Nephron (organoid): ENCODE results near the gene PAX5.

ENCODE experiments used
- H3K27ac Mint-ChIP-seq, 3 experiments: 2 replicates each; pipeline ENCODE4 v1.8.0; 2020; ENCODE audit warnings: mixed read lengths in 3 of 3, mild to moderate bottlenecking in 2 of 3, moderate library complexity in 1 of 3
- H3K27me3 Mint-ChIP-seq: 2 replicates; pipeline ENCODE4 v1.8.0; 2021; ENCODE audit warnings: low read depth, mild to moderate bottlenecking, moderate library complexity, mixed read lengths
- H3K36me3 Mint-ChIP-seq: 2 replicates; pipeline ENCODE4 v1.8.0; 2020; ENCODE audit warnings: low read depth, mixed read lengths
- H3K4me1 Mint-ChIP-seq: 2 replicates; pipeline ENCODE4 v1.8.0; 2020; ENCODE audit warnings: mixed read lengths
- H3K4me3 Mint-ChIP-seq, 3 experiments: 2 replicates each; pipeline ENCODE4 v1.8.0; 2020; ENCODE audit warnings: mild to moderate bottlenecking in 3 of 3, mixed read lengths in 3 of 3, moderate library complexity in 2 of 3
- H3K9me3 Mint-ChIP-seq: 2 replicates; pipeline ENCODE4 v1.8.0; 2020; ENCODE audit warnings: mixed read lengths
- TF ChIP-seq, protein P1 (sequence below), 3 experiments: fragments of 200-600 bp; sonication (generic); IDR thresholded peaks; one replicate each; pipeline ENCODE4 v1.5.0; 2021; ENCODE audit warnings: antibody characterized with exemption in 3 of 3; ENCODE audit not compliant: unreplicated experiment in 3 of 3

PAX5 gene

DNA sequence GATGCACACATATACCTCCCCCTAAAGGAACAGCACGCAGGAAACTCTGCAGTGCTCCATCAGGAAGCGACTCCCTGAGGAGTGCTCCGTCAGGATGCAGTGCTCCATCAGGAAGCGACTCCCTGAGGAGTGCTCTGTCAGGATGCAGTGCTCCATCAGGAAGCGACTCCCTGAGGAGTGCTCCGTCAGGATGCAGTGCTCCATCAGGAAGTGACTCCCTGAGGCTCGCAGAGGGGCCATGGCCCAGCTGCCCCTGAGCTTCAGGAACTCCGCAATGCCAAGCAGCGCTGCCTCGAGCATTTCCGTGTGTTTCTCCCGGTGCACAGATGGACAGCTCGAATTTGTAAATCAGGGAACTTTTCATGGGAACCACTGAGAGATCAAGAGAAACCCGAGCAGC, 88.1 kb downstream of the PAX5 start:
- H3K36me3 Mint-ChIP-seq = no peaks in the 10 kb centered on the region

DNA sequence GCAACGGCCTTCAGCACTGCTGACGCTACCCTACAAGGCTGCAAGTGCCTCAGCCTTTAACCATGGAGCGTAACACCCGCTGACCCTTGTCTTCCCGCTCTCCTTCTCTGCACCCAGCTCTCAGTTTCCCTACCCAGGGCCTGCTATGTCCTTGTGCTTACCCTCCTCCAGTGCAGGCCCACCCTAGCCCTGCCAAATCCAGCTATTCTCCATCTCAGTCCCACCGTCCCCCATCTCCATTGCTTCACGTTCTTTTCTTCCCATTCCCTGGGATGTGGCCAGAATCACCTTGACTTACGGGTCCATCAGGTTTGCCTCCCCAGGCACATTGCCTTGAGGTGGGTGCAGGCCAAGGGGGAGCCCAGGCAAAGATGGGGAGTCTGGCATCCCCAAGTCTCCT, 91.2 kb downstream of the PAX5 start:
- peaks cover 40% of the 10 kb centered on the region for H3K27me3 Mint-ChIP-seq
- no peaks in the 10 kb centered on the region for H3K36me3 Mint-ChIP-seq
- H3K4me3 Mint-ChIP-seq = no peak overlapping the region
- no peak overlapping the region for H3K27ac Mint-ChIP-seq
- TF ChIP-seq, protein P1, sequence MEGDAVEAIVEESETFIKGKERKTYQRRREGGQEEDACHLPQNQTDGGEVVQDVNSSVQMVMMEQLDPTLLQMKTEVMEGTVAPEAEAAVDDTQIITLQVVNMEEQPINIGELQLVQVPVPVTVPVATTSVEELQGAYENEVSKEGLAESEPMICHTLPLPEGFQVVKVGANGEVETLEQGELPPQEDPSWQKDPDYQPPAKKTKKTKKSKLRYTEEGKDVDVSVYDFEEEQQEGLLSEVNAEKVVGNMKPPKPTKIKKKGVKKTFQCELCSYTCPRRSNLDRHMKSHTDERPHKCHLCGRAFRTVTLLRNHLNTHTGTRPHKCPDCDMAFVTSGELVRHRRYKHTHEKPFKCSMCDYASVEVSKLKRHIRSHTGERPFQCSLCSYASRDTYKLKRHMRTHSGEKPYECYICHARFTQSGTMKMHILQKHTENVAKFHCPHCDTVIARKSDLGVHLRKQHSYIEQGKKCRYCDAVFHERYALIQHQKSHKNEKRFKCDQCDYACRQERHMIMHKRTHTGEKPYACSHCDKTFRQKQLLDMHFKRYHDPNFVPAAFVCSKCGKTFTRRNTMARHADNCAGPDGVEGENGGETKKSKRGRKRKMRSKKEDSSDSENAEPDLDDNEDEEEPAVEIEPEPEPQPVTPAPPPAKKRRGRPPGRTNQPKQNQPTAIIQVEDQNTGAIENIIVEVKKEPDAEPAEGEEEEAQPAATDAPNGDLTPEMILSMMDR (IDR thresholded peaks at IDR 0.05; ENCODE audit: unreplicated experiment in 3 of 3) = no peak
- H3K4me1 Mint-ChIP-seq = no peaks in the 10 kb centered on the region
- H3K9me3 Mint-ChIP-seq = no peaks in the 10 kb centered on the region

More for the DNA sequence above, 88.1 kb downstream of the PAX5 start:
- Mint-ChIP-seq H3K27me3 (peaks cover 34% of the 10 kb centered on the region), H3K9me3 (no peaks in the 10 kb centered on the region), H3K4me1 (no peaks in the 10 kb centered on the region), H3K4me3 (no peak overlapping the region), H3K27ac (no peak overlapping the region)
- TF ChIP-seq, protein P1 (IDR thresholded peaks at IDR 0.05; ENCODE audit: unreplicated experiment in 3 of 3) = no peak

GRCh38 chr9:36941441-36941840, 92.6 kb downstream of the PAX5 start:
- Mint-ChIP-seq H3K4me3 (no peak overlapping the region), H3K36me3 (no peaks in the 10 kb centered on the region), H3K27me3 (peaks cover 46% of the 10 kb centered on the region), H3K4me1 (no peaks in the 10 kb centered on the region), H3K9me3 (no peaks in the 10 kb centered on the region), H3K27ac (no peak overlapping the region)
- TF ChIP-seq, protein P1 (IDR thresholded peaks at IDR 0.05; ENCODE audit: unreplicated experiment in 3 of 3) = no peak

DNA sequence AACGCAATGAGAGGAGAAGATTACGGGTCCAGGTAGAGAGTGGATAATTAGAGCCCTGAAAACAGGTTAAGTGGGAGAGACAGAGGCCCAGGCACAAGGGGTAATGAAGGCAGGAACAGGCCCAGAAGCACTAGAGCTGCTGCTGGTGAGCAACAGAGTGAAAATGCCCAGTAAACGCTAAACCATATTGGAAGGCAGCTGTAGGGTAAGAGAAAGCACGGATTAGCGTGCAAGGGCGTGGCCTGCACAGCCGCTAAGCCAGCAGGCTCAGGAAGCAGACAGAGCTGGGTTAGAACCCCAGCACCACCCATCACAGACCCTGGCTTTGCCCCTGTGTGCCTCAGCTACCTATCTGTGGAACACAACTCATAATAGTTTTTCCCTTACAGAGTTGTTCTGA, 93.2 kb downstream of the PAX5 start:
- Mint-ChIP-seq H3K4me3 (no peak overlapping the region), H3K36me3 (no peaks in the 10 kb centered on the region), H3K27me3 (peaks cover 44% of the 10 kb centered on the region), H3K4me1 (no peaks in the 10 kb centered on the region), H3K27ac (no peak overlapping the region), H3K9me3 (no peaks in the 10 kb centered on the region)
- TF ChIP-seq, protein P1 (IDR thresholded peaks at IDR 0.05; ENCODE audit: unreplicated experiment in 3 of 3) = no peak

GRCh38 chr9:36940500-36940853, 93.6 kb downstream of the PAX5 start:
- TF ChIP-seq, protein P1 (IDR thresholded peaks at IDR 0.05; ENCODE audit: unreplicated experiment in 3 of 3) = no peak
- Mint-ChIP-seq H3K27ac (no peak overlapping the region), H3K4me3 (no peak overlapping the region), H3K4me1 (no peaks in the 10 kb centered on the region), H3K36me3 (no peaks in the 10 kb centered on the region), H3K27me3 (peaks cover 44% of the 10 kb centered on the region), H3K9me3 (no peaks in the 10 kb centered on the region)

GRCh38 chr9:36939655-36940499, 94.2 kb downstream of the PAX5 start:
- Mint-ChIP-seq H3K9me3 (no peaks in the 10 kb centered on the region), H3K27me3 (peaks cover 44% of the 10 kb centered on the region), H3K4me1 (no peaks in the 10 kb centered on the region), H3K36me3 (no peaks in the 10 kb centered on the region), H3K27ac (no peak overlapping the region), H3K4me3 (no peak overlapping the region)
- TF ChIP-seq, protein P1 (IDR thresholded peaks at IDR 0.05; ENCODE audit: unreplicated experiment in 3 of 3) = no peak
